Esophagus squamous epithelium (tissue), 5 donors: ENCODE data around the gene ITPKB. TPM values are rescaled to one million over a fixed set of nuclear protein-coding genes. Genes with fewer than 3 reads are reported as not detected.
A peak's percentile ranks its signal among the peaks of the same experiment; 100 is the strongest.

Experiments used
- DNase-seq: peaks from one replicate; lab custom pipeline; 2025; lab: John Stamatoyannopoulos, UW
- H3K27ac ChIP-seq, 4 donors: fragments of 200-600 bp; sonication (generic); one replicate each; pipeline ENCODE4 v1.5.1; 2016 to 2019; ENCODE audit warnings: mild to moderate bottlenecking in 1 of 4
- H3K27me3 ChIP-seq, 4 donors: fragments of 200-600 bp; sonication (generic); 1 replicate in 3 of 4; 2 replicates in 1 of 4; pipeline versions ENCODE4 v1.5.1 to v1.6.0; 2017 to 2021; ENCODE audit warnings: antibody characterized with exemption in 1 of 4
- H3K36me3 ChIP-seq, 3 donors: fragments of 200-600 bp; sonication (generic); one replicate each; pipeline ENCODE4 v1.5.1; 2016 to 2019
- H3K4me1 ChIP-seq, 3 donors: fragments of 200-600 bp; sonication (generic); one replicate each; pipeline ENCODE4 v1.5.1; 2017 to 2019
- H3K4me3 ChIP-seq, 4 donors: fragments of 200-600 bp; sonication (generic); 1 replicate in 3 of 4; 2 replicates in 1 of 4; pipeline ENCODE4 v1.5.1; 2016 to 2019; ENCODE audit warnings: mild to moderate bottlenecking in 2 of 4, moderate library complexity in 1 of 4
- H3K9me3 ChIP-seq, 3 donors: fragments of 200-600 bp; sonication (generic); one replicate each; pipeline ENCODE4 v1.5.1; 2016 to 2019
- CTCF ChIP-seq, 6 experiments: fragments of 450-650 bp in 4 of 6; fragments of 200-600 bp in 2 of 6; sonication (generic) in 2 of 6; IDR thresholded peaks; one replicate each; pipeline ENCODE4 v1.5.1; 2016 to 2019; ENCODE audit warnings: antibody characterized with exemption in 6 of 6, mild to moderate bottlenecking in 4 of 6, moderate library complexity in 4 of 6
- POLR2A ChIP-seq, 4 donors: fragments of 450-650 bp; IDR thresholded peaks; one replicate each; pipeline ENCODE4 v1.6.1; 2017; ENCODE audit warnings: antibody characterized with exemption in 4 of 4, mild to moderate bottlenecking in 4 of 4, moderate library complexity in 3 of 4
- WGBS, 2 donors: methylation state at CpG; one replicate each; pipeline ENCODE4 v1.1.5; 2018; 5-methylcytosine and 5-hydroxymethylcytosine counted together
- intact Hi-C: fragments of 100-400 bp; cut with DNase I; formaldehyde crosslinking; loops from one replicate; pipeline ENCODE4 v1.15.0; 2022
- total RNA-seq, 4 donors: library from RNA; depleted of rRNA; stranded (reverse); fragments of >200 nt; gene quantifications; one replicate each; pipeline ENCODE4 v1.1.0, GENCODE V29; 2016
- donor health status: DM: yes; HTN: yes; CAD: no.

Gene ITPKB
- total RNA-seq, 4 donors from 2014 or later: 10.7 to 22.3 (median 15.9) TPM

- peaks cover 2 to 78% (median 6%) of the 10 kb centered on the region in 3 donors for H3K36me3 ChIP-seq
- TF ChIP-seq CTCF (IDR thresholded peaks at IDR 0.05): no peak
- TF ChIP-seq POLR2A (IDR thresholded peaks at IDR 0.05): no peak
- DNase-seq: no peak
- H3K9me3 ChIP-seq: no peaks in the 10 kb centered on the region
- intact Hi-C loops: no loop called here
- 24 to 68% methylated on average over 7 to 8 of the region's 11 CpGs for WGBS, 2 donors
- peaks cover 18 to 71% (median 33%) of the 10 kb centered on the region in 3 donors for H3K4me1 ChIP-seq
- no peak overlapping the region for H3K4me3 ChIP-seq
- H3K27me3 ChIP-seq: no peaks in the 10 kb centered on the region
- H3K27ac ChIP-seq: peak overlapping the region in 3 of 4 donors; percentile 64 to 75 (median 71)
Observed at GRCh38 chr1:226635456-226635941, 103.6 kb downstream of the ITPKB start.

GRCh38 chr1:226634611-226635246 is 104.4 kb downstream of the ITPKB start:
- no peak for TF ChIP-seq POLR2A (IDR thresholded peaks at IDR 0.05)
- no peak for TF ChIP-seq CTCF (IDR thresholded peaks at IDR 0.05)
- Histone ChIP-seq H3K27me3 (no peaks in the 10 kb centered on the region), H3K9me3 (no peaks in the 10 kb centered on the region), H3K4me3 (no peak overlapping the region), H3K36me3 (peaks cover 0 to 75% (median 6%) of the 10 kb centered on the region in 3 donors), H3K4me1 (peaks cover 18 to 71% (median 33%) of the 10 kb centered on the region in 3 donors), H3K27ac (peak overlapping the region; percentile 35 to 75 (median 68))
- DNase-seq: no peak
- intact Hi-C loops: loop anchor here (5.0 kb wide), 1 partner anchor 198 kb away; no protein-coding TSS in a partner anchor
- 65 to 71% methylated on average over 12 to 14 of the region's 22 CpGs for WGBS, 2 donors

- Histone ChIP-seq H3K27ac (peak overlapping the region; percentile 35 to 75 (median 68)), H3K4me3 (no peak overlapping the region), H3K9me3 (no peaks in the 10 kb centered on the region), H3K4me1 (peaks cover 18 to 70% (median 33%) of the 10 kb centered on the region in 3 donors), H3K27me3 (no peaks in the 10 kb centered on the region), H3K36me3 (peaks cover 0 to 70% (median 2%) of the 10 kb centered on the region in 3 donors)
- intact Hi-C loops: loop anchor here (5.0 kb wide), 1 partner anchor 198 kb away; no protein-coding TSS in a partner anchor
- TF ChIP-seq POLR2A (IDR thresholded peaks at IDR 0.05) (no peak), CTCF (IDR thresholded peaks at IDR 0.05) (peak; percentile 92 to 97 (median 96))
- DNase-seq: no peak
- 0% methylated on average over 1 of the region's 6 CpGs; no CpG with 5 or more reads in 1 of the 2 donors for WGBS, 2 donors
Observed at GRCh38 chr1:226634166-226634588, 104.9 kb downstream of the ITPKB start.

- H3K9me3 ChIP-seq: no peaks in the 10 kb centered on the region
- H3K36me3 ChIP-seq: peaks cover 0 to 64% (median 0%) of the 10 kb centered on the region in 3 donors
- peaks cover 18 to 65% (median 33%) of the 10 kb centered on the region in 3 donors for H3K4me1 ChIP-seq
- intact Hi-C loops: loop anchor here (5.0 kb wide), 1 partner anchor 199 kb away; no protein-coding TSS in a partner anchor
- H3K27ac ChIP-seq: peak overlapping the region; percentile 35 to 75 (median 68)
- WGBS, 2 donors: 44 to 46% methylated on average over 3 to 4 of the region's 7 CpGs
- no peak overlapping the region for H3K4me3 ChIP-seq
- DNase-seq: no peak
- TF ChIP-seq POLR2A (IDR thresholded peaks at IDR 0.05) (no peak), CTCF (IDR thresholded peaks at IDR 0.05) (no peak)
- H3K27me3 ChIP-seq: no peaks in the 10 kb centered on the region
Observed at GRCh38 chr1:226633541-226634165, 105.4 kb downstream of the ITPKB start.
